CD4-positive, alpha-beta T cell treated with Interleukin-10 for 1 hour (primary cell): Measurements from ENCODE around the gene UAP1.
A peak's percentile ranks its signal among the peaks of the same experiment; 100 is the strongest.

Source experiments
- DNase-seq: peaks from one replicate; pipeline ENCODE4 v3.0.0-alpha.2; 2020

The UAP1 gene

GRCh38 chr1:162561616-162562469, at the start of gene UAP1:
Gene UAP1 (plus strand): TSS chr1:162561722. CDS start chr1:162566069, 4,347 bp downstream.
- no peak for DNase-seq

GRCh38 chr1:162527314-162527713, 34.2 kb upstream of the UAP1 start:
- no peak for DNase-seq

- no peak for DNase-seq
Observed at GRCh38 chr1:162530307-162530987, 31.1 kb upstream of the UAP1 start.

- no peak for DNase-seq
Observed at GRCh38 chr1:162530988-162531319, 30.6 kb upstream of the UAP1 start.

GRCh38 chr1:162535501-162535900, 26.0 kb upstream of the UAP1 start:
- no peak for DNase-seq

GRCh38 chr1:162536511-162536910, 25.0 kb upstream of the UAP1 start:
- no peak for DNase-seq

- DNase-seq = no peak
Observed at GRCh38 chr1:162537216-162537615, 24.3 kb upstream of the UAP1 start.

- DNase-seq = no peak
Observed at GRCh38 chr1:162538815-162539431, 22.6 kb upstream of the UAP1 start.

- DNase-seq = no peak
Observed at GRCh38 chr1:162541619-162542141, 19.8 kb upstream of the UAP1 start.

- no peak for DNase-seq
Observed at GRCh38 chr1:162543228-162543627, 18.3 kb upstream of the UAP1 start.

- peak; percentile 35 for DNase-seq
Observed at GRCh38 chr1:162548170-162548569, 13.4 kb upstream of the UAP1 start.

GRCh38 chr1:162549001-162549400, 12.5 kb upstream of the UAP1 start:
- DNase-seq = no peak

GRCh38 chr1:162550925-162551324, 10.6 kb upstream of the UAP1 start:
- DNase-seq = no peak

GRCh38 chr1:162551969-162552683, 9.4 kb upstream of the UAP1 start:
- no peak for DNase-seq

- DNase-seq = no peak
Observed at GRCh38 chr1:162552684-162553252, 8.8 kb upstream of the UAP1 start.

GRCh38 chr1:162554258-162554657, 7.3 kb upstream of the UAP1 start:
- DNase-seq = no peak

GRCh38 chr1:162557536-162557935, 4.0 kb upstream of the UAP1 start:
- no peak for DNase-seq

GRCh38 chr1:162560303-162561036, 1.1 kb upstream of the UAP1 start:
- peak; percentile 6 for DNase-seq

- peak; percentile 98 for DNase-seq
Observed at GRCh38 chr1:162561037-162561615, 396 bp upstream of the UAP1 start.

- no peak for DNase-seq
Observed at GRCh38 chr1:162562470-162562828, 927 bp downstream of the UAP1 start.

- no peak for DNase-seq
Observed at GRCh38 chr1:162564762-162565218, 3.3 kb downstream of the UAP1 start.

GRCh38 chr1:162565460-162565859, 3.9 kb downstream of the UAP1 start:
- no peak for DNase-seq
